HEK293 (cell line): ENCODE data around the gene PFN1.

Experiments
- BCL11B ChIP-seq: fragments of 450-650 bp; formaldehyde crosslinking; IDR thresholded peaks from 2 replicates; pipeline ENCODE4 v1.5.1; 2016; ENCODE audit warnings: low read depth, missing biosample characterization, missing genetic modification characterization
- KLF8 ChIP-seq: fragments of 450-650 bp; formaldehyde crosslinking; IDR thresholded peaks from 2 replicates; pipeline ENCODE4 v1.5.1; 2016; ENCODE audit warnings: missing biosample characterization, missing genetic modification characterization
- PRDM2 ChIP-seq: fragments of 450-650 bp; formaldehyde crosslinking; IDR thresholded peaks from 2 replicates; pipeline ENCODE4 v1.5.1; 2016; ENCODE audit warnings: missing biosample characterization, missing genetic modification characterization, borderline replicate concordance
- REPIN1 ChIP-seq: fragments of 450-650 bp; formaldehyde crosslinking; IDR thresholded peaks from 2 replicates; pipeline ENCODE4 v1.5.1; 2017; ENCODE audit warnings: missing biosample characterization, missing genetic modification characterization, low read depth
- WT1 ChIP-seq: fragments of 450-650 bp; formaldehyde crosslinking; IDR thresholded peaks from 2 replicates; pipeline ENCODE4 v1.5.1; 2016; ENCODE audit warnings: missing biosample characterization, missing genetic modification characterization
- YY2 ChIP-seq: fragments of 450-650 bp; formaldehyde crosslinking; IDR thresholded peaks from 2 replicates; pipeline ENCODE4 v1.5.1; 2016; ENCODE audit warnings: missing biosample characterization, missing genetic modification characterization
- ZBTB1 ChIP-seq: fragments of 450-650 bp; formaldehyde crosslinking; IDR thresholded peaks from 2 replicates; pipeline ENCODE4 v1.5.1; 2016; ENCODE audit warnings: missing biosample characterization, missing genetic modification characterization
- ZBTB7A ChIP-seq: fragments of 450-650 bp; formaldehyde crosslinking; IDR thresholded peaks from 2 replicates; pipeline ENCODE4 v1.5.1; 2016; ENCODE audit warnings: low read depth, missing biosample characterization, missing genetic modification characterization
- ZFP69B ChIP-seq: fragments of 450-650 bp; formaldehyde crosslinking; IDR thresholded peaks from 2 replicates; pipeline ENCODE4 v1.5.1; 2016; ENCODE audit warnings: missing biosample characterization, missing genetic modification characterization
- ZNF112 ChIP-seq: fragments of 450-650 bp; formaldehyde crosslinking; IDR thresholded peaks from 2 replicates; pipeline ENCODE4 v1.5.0; 2017; ENCODE audit warnings: missing biosample characterization, missing genetic modification characterization
- ZNF23 ChIP-seq: fragments of 450-650 bp; formaldehyde crosslinking; IDR thresholded peaks from 2 replicates; pipeline ENCODE4 v1.5.1; 2016; ENCODE audit warnings: missing biosample characterization, missing genetic modification characterization, borderline replicate concordance
- ZNF398 ChIP-seq: fragments of 450-650 bp; formaldehyde crosslinking; IDR thresholded peaks from 2 replicates; pipeline ENCODE4 v1.5.1; 2017; ENCODE audit warnings: missing biosample characterization, missing genetic modification characterization
- ZNF501 ChIP-seq: fragments of 450-650 bp; formaldehyde crosslinking; IDR thresholded peaks from 2 replicates; pipeline ENCODE4 v1.5.1; 2016; ENCODE audit warnings: missing biosample characterization, missing genetic modification characterization
- ZNF558 ChIP-seq: fragments of 450-650 bp; formaldehyde crosslinking; IDR thresholded peaks from 2 replicates; pipeline ENCODE4 v1.5.1; 2016; ENCODE audit warnings: missing biosample characterization, missing genetic modification characterization
- ZNF585B ChIP-seq: fragments of 450-650 bp; formaldehyde crosslinking; IDR thresholded peaks from 2 replicates; pipeline ENCODE4 v1.5.1; 2016; ENCODE audit warnings: missing biosample characterization, missing genetic modification characterization
- ZNF701 ChIP-seq: fragments of 450-650 bp; formaldehyde crosslinking; IDR thresholded peaks from 2 replicates; pipeline ENCODE4 v1.5.1; 2016; ENCODE audit warnings: missing biosample characterization, missing genetic modification characterization
- TF ChIP-seq, protein P1 (sequence below): fragments of 450-650 bp; formaldehyde crosslinking; IDR thresholded peaks from 2 replicates; pipeline ENCODE4 v1.5.1; 2016; ENCODE audit warnings: missing biosample characterization, missing genetic modification characterization
- TF ChIP-seq, protein P2 (sequence below): fragments of 450-650 bp; formaldehyde crosslinking; optimal IDR thresholded peaks from 2 replicates; pipeline ENCODE3; 2016; ENCODE audit warnings: missing biosample characterization, mild to moderate bottlenecking, missing genetic modification characterization
- TF ChIP-seq, protein P3 (sequence below): fragments of 450-650 bp; formaldehyde crosslinking; IDR thresholded peaks from 2 replicates; pipeline ENCODE4 v1.5.1; 2016; ENCODE audit warnings: missing biosample characterization, missing genetic modification characterization
- TF ChIP-seq, protein P4 (sequence below): fragments of 450-650 bp; formaldehyde crosslinking; IDR thresholded peaks from 2 replicates; pipeline ENCODE4 v1.5.1; 2016; ENCODE audit warnings: missing biosample characterization, missing genetic modification characterization
- TF ChIP-seq, protein P5 (sequence below): fragments of 450-650 bp; formaldehyde crosslinking; conservative IDR thresholded peaks from 2 replicates; pipeline ENCODE4 v1.5.1; 2016; ENCODE audit warnings: low read depth, missing biosample characterization, missing genetic modification characterization

The PFN1 gene

DNA sequence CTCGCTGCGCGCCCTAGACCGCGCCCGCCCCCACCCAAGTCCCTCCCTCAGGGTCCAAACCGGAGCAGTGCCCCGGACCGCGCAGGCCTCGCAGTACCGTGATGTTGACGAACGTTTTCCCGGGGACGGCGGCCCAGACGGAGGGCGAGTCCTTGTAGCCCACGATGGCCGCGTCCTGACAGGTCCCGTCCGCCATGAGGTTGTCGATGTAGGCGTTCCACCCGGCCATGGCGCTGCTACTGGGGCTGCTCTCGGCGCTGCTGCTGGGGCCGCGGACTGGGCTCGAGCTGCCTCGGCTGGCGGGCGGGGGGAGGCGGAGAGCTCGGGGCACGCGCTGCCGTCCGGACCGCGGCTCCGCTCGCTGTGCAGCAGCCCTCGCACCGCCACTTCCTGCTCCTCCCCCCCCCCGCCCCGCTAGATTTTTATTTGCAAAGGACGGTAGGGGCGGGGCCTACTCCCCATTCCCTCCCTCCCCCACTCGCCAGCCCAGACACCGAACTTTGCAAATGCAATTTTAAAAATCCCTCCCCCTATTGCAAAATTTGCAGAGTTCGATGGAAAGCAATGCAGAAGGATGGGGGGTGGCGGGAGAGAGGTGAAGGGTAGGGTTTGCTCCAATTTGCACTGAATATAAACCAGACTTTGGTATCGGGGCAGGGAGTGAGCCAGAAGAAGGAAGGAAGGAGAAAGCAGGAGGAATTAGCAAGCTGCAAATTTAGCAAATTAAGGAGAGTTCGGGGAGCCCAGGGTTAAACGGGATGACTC is at the start of gene PFN1 (continued):
- TF ChIP-seq PRDM2 (tag by site-specific recombination) (peak; percentile 50; the same call in 1 of the 2 replicates), ZFP69B (no peak), WT1 (tag by site-specific recombination) (peak; percentile 54; the same call in 1 of the 2 replicates), ZNF398 (tag by site-specific recombination) (peak; percentile 89), ZNF112 (no peak), ZBTB1 (tag by site-specific recombination) (peak; percentile 13; the same call in 1 of the 2 replicates), ZNF501 (peak; percentile 82; the same call in 1 of the 2 replicates), BCL11B (tag by site-specific recombination) (peak; percentile 48), YY2 (tag by site-specific recombination) (peak; percentile 89), ZNF585B (tag by site-specific recombination) (peak; percentile 2; the same call in 1 of the 2 replicates), ZBTB7A (tag by site-specific recombination) (peak; percentile 80), ZNF558 (tag by site-specific recombination) (0 out of 2 replicates have a peak, but pooled peaks have one; percentile 42), REPIN1 (tag by site-specific recombination) (peak; percentile 59; the same call in 1 of the 2 replicates), ZNF701 (tag by site-specific recombination) (no peak), ZNF23 (tag by site-specific recombination) (no peak), KLF8 (peak; percentile 48; the same call in 1 of the 2 replicates)
- TF ChIP-seq, protein P1, sequence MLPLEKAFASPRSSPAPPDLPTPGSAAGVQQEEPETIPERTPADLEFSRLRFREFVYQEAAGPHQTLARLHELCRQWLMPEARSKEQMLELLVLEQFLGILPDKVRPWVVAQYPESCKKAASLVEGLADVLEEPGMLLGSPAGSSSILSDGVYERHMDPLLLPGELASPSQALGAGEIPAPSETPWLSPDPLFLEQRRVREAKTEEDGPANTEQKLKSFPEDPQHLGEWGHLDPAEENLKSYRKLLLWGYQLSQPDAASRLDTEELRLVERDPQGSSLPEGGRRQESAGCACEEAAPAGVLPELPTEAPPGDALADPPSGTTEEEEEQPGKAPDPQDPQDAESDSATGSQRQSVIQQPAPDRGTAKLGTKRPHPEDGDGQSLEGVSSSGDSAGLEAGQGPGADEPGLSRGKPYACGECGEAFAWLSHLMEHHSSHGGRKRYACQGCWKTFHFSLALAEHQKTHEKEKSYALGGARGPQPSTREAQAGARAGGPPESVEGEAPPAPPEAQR (tag by site-specific recombination), result 0 out of 2 replicates have a peak, but pooled peaks have one; percentile 46
- TF ChIP-seq, protein P2, sequence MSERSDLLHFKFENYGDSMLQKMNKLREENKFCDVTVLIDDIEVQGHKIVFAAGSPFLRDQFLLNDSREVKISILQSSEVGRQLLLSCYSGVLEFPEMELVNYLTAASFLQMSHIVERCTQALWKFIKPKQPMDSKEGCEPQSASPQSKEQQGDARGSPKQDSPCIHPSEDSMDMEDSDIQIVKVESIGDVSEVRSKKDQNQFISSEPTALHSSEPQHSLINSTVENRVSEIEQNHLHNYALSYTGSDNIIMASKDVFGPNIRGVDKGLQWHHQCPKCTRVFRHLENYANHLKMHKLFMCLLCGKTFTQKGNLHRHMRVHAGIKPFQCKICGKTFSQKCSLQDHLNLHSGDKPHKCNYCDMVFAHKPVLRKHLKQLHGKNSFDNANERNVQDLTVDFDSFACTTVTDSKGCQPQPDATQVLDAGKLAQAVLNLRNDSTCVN, result peak; percentile 95
- TF ChIP-seq, protein P3, sequence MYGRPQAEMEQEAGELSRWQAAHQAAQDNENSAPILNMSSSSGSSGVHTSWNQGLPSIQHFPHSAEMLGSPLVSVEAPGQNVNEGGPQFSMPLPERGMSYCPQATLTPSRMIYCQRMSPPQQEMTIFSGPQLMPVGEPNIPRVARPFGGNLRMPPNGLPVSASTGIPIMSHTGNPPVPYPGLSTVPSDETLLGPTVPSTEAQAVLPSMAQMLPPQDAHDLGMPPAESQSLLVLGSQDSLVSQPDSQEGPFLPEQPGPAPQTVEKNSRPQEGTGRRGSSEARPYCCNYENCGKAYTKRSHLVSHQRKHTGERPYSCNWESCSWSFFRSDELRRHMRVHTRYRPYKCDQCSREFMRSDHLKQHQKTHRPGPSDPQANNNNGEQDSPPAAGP (tag by site-specific recombination), result no peak; the same call in none of the 2 replicates
- TF ChIP-seq, protein P4, sequence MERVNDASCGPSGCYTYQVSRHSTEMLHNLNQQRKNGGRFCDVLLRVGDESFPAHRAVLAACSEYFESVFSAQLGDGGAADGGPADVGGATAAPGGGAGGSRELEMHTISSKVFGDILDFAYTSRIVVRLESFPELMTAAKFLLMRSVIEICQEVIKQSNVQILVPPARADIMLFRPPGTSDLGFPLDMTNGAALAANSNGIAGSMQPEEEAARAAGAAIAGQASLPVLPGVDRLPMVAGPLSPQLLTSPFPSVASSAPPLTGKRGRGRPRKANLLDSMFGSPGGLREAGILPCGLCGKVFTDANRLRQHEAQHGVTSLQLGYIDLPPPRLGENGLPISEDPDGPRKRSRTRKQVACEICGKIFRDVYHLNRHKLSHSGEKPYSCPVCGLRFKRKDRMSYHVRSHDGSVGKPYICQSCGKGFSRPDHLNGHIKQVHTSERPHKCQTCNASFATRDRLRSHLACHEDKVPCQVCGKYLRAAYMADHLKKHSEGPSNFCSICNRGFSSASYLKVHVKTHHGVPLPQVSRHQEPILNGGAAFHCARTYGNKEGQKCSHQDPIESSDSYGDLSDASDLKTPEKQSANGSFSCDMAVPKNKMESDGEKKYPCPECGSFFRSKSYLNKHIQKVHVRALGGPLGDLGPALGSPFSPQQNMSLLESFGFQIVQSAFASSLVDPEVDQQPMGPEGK (tag by site-specific recombination), result peak; percentile 82
- TF ChIP-seq, protein P5, sequence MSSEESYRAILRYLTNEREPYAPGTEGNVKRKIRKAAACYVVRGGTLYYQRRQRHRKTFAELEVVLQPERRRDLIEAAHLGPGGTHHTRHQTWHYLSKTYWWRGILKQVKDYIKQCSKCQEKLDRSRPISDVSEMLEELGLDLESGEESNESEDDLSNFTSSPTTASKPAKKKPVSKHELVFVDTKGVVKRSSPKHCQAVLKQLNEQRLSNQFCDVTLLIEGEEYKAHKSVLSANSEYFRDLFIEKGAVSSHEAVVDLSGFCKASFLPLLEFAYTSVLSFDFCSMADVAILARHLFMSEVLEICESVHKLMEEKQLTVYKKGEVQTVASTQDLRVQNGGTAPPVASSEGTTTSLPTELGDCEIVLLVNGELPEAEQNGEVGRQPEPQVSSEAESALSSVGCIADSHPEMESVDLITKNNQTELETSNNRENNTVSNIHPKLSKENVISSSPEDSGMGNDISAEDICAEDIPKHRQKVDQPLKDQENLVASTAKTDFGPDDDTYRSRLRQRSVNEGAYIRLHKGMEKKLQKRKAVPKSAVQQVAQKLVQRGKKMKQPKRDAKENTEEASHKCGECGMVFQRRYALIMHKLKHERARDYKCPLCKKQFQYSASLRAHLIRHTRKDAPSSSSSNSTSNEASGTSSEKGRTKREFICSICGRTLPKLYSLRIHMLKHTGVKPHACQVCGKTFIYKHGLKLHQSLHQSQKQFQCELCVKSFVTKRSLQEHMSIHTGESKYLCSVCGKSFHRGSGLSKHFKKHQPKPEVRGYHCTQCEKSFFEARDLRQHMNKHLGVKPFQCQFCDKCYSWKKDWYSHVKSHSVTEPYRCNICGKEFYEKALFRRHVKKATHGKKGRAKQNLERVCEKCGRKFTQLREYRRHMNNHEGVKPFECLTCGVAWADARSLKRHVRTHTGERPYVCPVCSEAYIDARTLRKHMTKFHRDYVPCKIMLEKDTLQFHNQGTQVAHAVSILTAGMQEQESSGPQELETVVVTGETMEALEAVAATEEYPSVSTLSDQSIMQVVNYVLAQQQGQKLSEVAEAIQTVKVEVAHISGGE, result peak; percentile 92
